Endothelial cell of hepatic sinusoid (primary cell): Measurements from ENCODE around the gene RBM26.

Experiments
- in situ Hi-C: cut with HindIII; loops from 2 replicates; pipeline ENCODE4 v1.10.0; 2017; ENCODE audit warnings: low sequenced_read_pairs

Gene RBM26

GRCh38 chr13:79427883-79428282 is 21.8 kb upstream of the RBM26 start:
- in situ Hi-C loops, result loop anchor here (25.0 kb wide), 1 partner anchor 109 kb away; no protein-coding TSS in a partner anchor

DNA sequence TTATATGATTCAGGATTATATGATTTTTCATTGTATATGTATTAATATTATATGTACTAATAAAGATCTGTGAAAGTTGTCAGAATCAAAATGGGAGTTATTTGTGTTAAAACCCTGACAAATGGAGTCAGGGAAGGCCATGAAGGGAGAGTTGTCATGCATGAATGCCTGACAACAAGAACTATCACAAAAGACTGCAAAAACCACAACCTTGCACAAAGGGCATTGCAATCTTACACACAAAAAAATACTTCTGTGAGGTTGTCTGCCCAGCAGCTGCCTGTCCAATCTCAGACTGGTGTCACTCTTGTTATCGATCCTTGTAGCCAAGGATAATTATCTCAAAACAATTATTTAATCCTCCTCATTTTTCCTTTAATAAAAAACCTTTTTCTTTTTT is 21.2 kb upstream of the RBM26 start:
- in situ Hi-C loops, result loop anchor here (25.0 kb wide), 1 partner anchor 110 kb away; no protein-coding TSS in a partner anchor

- in situ Hi-C loops, result no loop called here
These were observed 18.0 kb upstream of the RBM26 start for GRCh38 chr13:79423801-79424642.

- in situ Hi-C loops, result no loop called here
These were observed 17.3 kb upstream of the RBM26 start for GRCh38 chr13:79423340-79423739.

GRCh38 chr13:79419365-79419764 is 13.3 kb upstream of the RBM26 start:
- in situ Hi-C loops, result no loop called here

- in situ Hi-C loops, result no loop called here
These were observed 11.7 kb upstream of the RBM26 start for GRCh38 chr13:79417741-79418140.

DNA sequence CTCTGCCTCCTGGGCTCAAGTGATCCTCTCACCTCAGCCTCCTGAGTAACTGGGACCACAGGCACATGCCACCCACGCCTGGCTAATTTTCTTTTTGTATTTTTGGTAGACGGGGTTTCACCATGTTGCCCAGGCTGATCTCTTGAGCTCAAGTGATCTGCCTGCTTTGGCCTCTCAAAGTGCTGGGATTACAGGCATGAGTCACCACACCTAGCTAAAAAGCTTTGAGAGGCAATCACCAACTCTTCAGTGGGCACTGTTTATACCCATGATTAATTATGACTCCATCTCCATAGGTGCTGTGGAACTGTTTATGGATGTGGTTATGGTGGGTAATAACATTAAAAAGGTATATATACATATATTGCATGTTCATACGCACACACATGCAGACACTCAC is 7.5 kb upstream of the RBM26 start:
- in situ Hi-C loops, result no loop called here

GRCh38 chr13:79409828-79410227 is 3.8 kb upstream of the RBM26 start:
- in situ Hi-C loops, result no loop called here

DNA sequence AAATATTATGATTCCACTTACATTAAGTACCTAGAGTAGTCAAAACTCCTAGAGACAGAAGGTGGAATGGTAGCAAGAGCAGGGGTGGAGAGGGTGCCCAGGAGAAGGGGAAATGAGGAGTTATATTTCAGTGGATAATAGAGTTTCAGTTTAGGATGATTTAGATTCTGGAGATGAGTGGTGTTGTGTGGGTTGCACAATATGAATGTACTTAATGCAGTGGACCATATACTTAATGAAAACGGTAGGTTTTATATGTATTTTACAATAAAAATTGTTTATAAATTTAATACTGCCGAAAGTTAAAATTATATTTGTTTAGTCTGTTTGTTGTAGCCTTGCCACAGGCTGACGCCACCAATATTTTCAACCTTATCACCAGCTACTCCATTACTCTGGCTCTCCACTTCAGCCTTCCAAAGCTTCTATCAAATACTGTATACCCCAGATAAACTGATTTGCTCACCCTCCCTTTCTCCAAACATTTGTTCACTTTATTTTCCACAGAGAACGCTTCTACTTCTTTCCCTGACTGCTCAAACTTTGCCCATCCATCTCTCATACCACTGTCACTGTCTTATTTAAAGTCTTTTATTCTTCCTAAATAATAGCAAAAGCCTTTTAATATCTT is 1.4 kb upstream of the RBM26 start:
- in situ Hi-C loops, result no loop called here

GRCh38 chr13:79406597-79406908 is 498 bp upstream of the RBM26 start:
- in situ Hi-C loops, result no loop called here

GRCh38 chr13:79405501-79405830 is 589 bp downstream of the RBM26 start:
- in situ Hi-C loops, result no loop called here

DNA sequence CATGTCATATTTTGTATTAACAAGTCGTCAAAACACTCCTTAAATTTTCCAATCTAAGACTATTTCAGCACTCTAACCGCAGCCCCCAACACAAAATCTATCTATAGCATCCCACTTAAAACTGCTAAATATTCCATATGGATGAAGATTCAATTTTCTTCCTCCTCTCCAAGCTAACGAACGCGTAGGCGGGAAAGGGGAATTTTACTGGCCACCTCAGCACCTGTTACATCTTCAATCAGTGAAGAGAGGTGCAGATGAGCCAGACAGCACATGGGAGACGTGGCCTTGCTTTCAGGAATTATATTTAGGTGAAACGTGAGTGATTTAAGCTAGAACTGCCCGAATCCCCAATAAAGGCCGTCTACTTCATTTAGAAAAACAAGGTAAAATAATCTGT is 1.1 kb downstream of the RBM26 start:
- in situ Hi-C loops, result no loop called here

- in situ Hi-C loops, result no loop called here
These were observed 1.7 kb downstream of the RBM26 start for GRCh38 chr13:79404361-79404760.

GRCh38 chr13:79403113-79403512 is 2.9 kb downstream of the RBM26 start:
- in situ Hi-C loops, result no loop called here

- in situ Hi-C loops, result no loop called here
These were observed 3.4 kb downstream of the RBM26 start for GRCh38 chr13:79402679-79403078.

DNA sequence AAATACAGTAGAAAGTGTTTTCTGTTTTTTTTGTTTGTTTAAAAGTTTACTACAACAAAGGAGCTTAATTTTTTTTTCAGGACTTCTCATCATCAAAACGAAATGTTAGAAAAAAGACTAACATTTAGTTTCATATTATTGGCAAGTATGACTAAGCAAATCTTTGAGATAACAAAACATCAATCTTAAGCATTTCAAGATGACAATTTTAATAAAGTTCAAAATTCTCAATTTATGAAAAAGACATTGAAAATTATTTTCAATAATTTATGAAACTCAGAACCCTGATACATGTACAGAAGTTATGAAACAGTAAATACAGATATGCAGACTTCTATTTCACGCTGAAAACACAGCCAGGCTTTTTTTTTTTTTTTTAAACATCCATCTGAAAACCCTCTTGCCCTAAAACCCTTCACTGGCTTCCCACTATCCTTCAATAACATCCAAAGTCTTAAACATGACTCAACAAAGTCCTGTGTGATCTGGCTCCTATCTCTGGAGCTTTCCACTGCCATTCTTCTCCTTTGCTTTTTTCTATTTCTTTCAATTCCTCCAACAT is 3.9 kb downstream of the RBM26 start:
- in situ Hi-C loops, result no loop called here

DNA sequence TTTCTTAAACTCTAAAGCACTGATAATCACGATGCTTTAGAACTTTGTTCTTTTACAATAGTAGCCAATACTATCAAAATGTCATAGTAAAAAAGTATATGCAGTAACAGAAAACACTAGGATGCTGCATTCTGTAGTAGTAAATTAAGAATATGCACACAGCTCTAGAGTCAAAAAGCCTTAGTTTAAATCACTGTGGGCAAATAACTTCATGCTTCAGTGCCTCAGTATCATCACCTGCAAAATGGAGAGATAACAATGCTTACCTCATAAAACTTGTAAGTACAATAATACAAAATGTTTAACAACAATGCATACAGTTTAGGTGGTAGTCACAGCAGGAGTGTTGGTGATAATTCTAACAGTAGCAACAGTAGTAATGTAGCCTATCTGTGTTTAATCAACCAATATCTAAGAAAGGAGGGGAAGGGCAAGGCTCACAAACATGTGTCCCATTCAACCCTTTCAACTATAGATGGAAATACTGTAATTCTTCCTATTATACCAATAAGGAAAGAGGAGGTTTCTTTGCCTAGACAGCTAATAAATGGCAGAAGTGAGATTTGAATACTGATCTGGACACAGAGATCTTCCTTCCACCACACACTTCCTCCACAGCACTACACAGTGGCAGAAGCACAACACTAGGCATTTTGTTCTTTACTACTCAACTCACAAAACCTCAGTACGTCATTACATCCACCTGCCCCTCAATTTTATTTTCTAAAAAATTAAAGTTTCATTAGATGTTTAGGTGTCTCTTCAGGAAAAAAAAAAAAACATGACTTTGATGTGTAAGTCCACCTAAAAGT is 4.6 kb downstream of the RBM26 start:
- in situ Hi-C loops, result no loop called here

DNA sequence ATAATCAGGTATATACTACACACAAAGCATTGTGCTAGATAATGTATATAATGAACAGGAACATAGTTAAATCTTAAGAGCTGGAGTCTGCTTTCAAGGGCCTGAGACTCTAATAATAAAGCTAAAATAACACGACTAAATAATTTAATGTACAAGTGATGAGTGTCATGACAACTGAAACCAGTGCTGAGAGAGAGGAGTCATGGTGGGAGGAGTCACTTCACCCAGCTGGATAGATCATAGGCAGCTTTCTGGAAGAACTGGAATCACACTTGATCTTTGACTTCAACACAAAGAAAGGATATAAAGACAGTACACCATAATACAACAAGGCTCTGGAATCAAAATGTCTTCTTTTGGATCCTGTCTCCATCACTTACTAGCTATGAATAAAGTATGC is 7.1 kb downstream of the RBM26 start:
- in situ Hi-C loops, result loop anchor here (5.0 kb wide), 1 partner anchor 47 kb away; no protein-coding TSS in a partner anchor

- in situ Hi-C loops, result loop anchor here (5.0 kb wide), 1 partner anchor 46 kb away; no protein-coding TSS in a partner anchor
These were observed 7.9 kb downstream of the RBM26 start for GRCh38 chr13:79398127-79398526.

- in situ Hi-C loops, result loop anchor here (5.0 kb wide), 1 partner anchor 44 kb away; no protein-coding TSS in a partner anchor
These were observed 10.2 kb downstream of the RBM26 start for GRCh38 chr13:79395881-79396280.

- in situ Hi-C loops, result no loop called here
These were observed 12.3 kb downstream of the RBM26 start for GRCh38 chr13:79393564-79394249.
